ENCODE data around the gene MYH3.

GRCh38 chr17:10623737-10624338 is 33.3 kb downstream of the MYH3 start:
- no peak for TF ChIP-seq CTCF (IDR thresholded peaks at IDR 0.05 in 8 of 11, conservative IDR thresholded peaks at IDR 0.05 in 3 of 11)
- TF ChIP-seq POLR2AphosphoS5 (IDR thresholded peaks at IDR 0.05) = no peak
- TF ChIP-seq POLR2A (IDR thresholded peaks at IDR 0.05) = no peak

Measured in spleen (tissue), 7 donors.